ENCODE data around the gene TMA16.
A peak's percentile ranks its signal among the peaks of the same experiment; 100 is the strongest.
"Not testable (repeated sequence)": the region's sequence is repeated elsewhere in the genome, so short reads cannot be mapped to it uniquely, and the experiment has no call there.

The TMA16 gene

DNA sequence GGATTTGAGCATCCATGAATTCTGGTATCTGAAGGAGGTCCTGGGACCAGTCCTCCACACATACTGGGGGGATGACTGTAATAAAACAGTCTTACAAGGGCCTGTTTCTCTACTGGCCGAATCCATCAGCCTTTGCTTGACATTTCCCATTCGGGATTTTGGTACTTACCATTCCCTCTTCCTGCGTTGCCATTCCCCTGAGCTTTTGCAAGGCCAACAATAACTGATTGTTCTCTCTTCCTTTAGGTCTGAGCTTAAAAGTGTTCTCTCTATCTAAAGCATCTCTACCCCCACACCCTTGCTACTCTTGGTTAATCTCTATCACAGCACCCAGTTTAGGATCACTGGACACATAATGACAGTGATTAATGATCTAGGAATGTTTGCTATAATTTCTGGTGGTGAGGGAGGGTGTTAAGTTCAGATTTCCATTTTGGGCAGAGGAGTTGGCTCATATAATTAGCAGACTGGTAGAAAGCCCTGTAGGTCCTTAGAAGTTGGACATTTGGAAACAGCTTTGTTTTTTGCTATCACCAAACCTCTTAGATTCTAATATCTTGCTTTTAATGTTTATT is 29.4 kb downstream of the TMA16 start:
- DNase-seq: no peak

DNA sequence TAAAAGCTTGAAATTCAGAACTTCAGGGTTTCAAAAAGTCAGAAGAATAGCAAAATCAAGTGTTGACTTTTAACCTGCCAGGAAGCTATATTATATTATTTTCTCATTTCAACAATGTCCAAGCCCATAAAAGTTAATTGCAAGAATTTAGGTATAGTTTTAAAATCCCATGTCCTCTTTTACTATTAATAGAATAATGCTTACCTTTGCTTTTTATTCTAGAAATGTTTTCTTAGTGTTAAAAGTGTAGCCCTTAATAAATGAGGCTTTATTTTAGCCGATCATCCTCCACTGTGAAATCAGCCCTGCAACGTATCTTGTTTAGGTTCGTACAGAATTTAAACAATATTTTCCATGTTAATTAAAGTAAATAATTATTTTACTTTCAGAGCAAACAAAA is 31.5 kb downstream of the TMA16 start:
- DNase-seq: no peak

- DNase-seq: no peak
Measured at GRCh38 chr4:163527172-163527571, 32.7 kb downstream of the TMA16 start.

- no peak for DNase-seq
Measured at GRCh38 chr4:163528653-163529052, 34.2 kb downstream of the TMA16 start.

DNA sequence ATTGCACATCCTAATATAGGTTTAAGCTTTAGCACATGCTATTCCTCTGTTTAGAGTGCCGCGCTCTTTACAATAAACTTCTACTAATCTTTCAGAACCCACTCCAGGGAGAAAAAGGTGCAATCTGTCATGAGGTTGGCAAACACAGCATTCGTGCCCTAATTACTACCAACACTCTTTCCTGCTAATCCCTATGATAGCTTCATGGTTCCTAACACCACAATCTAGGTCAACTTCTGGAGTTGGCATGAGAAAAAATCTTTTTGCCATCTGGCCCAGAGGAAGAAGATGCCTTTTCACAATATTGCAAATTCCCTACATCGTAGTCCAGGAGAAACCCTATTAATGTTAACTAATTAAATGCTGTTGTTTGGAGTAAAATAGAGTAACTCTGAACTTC is 39.6 kb downstream of the TMA16 start:
- DNase-seq: no peak

GRCh38 chr4:163535657-163536056 is 41.2 kb downstream of the TMA16 start:
- no peak for DNase-seq

- DNase-seq: no peak
Measured at GRCh38 chr4:163536091-163536490, 41.6 kb downstream of the TMA16 start.

DNA sequence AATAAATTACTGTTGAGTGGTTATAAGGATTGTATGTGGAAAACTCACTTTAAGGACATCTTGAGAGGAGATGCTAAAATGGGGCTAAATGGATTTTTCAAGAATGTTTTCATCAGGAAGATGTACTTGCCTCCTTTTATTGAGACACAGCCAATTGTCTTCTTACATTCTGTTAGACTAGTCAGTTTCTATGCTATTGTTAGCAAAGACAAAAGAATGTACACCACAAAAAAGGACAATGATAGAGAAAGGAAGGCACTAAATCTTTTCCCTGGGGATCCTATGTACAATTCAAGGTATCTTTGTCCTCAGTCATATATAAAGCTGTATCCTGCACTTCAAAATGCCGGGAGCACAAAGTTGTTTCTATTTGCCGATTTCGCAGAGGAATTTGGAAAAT is 42.6 kb downstream of the TMA16 start:
- no peak for DNase-seq

GRCh38 chr4:163538820-163539219 is 44.3 kb downstream of the TMA16 start:
- DNase-seq: not testable (repeated sequence)

GRCh38 chr4:163540448-163540847 is 46.0 kb downstream of the TMA16 start:
- DNase-seq: no peak

DNA sequence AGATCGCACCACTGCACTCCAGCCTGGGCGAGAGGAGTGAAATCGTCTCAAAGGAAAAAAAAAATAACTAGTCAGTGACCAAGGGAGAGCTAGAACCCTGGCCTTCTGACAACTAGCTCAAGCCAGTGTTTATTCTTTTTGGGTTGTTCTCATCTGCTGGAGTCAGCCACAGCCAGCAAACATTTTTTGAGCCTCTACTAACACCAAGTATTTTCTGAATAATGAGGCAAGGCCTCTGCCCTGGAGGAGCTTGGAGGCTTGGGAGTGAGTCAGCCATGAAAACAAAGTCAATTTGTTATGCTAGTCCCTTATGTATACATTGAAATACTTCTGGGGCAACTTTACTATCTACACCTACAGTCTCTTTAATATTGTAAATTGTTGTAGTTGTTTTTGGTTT is 46.5 kb downstream of the TMA16 start:
- no peak for DNase-seq

GRCh38 chr4:163542275-163542674 is 47.8 kb downstream of the TMA16 start:
- DNase-seq: no peak

GRCh38 chr4:163544407-163545038 is 50.0 kb downstream of the TMA16 start:
- DNase-seq: peak; percentile 65

DNA sequence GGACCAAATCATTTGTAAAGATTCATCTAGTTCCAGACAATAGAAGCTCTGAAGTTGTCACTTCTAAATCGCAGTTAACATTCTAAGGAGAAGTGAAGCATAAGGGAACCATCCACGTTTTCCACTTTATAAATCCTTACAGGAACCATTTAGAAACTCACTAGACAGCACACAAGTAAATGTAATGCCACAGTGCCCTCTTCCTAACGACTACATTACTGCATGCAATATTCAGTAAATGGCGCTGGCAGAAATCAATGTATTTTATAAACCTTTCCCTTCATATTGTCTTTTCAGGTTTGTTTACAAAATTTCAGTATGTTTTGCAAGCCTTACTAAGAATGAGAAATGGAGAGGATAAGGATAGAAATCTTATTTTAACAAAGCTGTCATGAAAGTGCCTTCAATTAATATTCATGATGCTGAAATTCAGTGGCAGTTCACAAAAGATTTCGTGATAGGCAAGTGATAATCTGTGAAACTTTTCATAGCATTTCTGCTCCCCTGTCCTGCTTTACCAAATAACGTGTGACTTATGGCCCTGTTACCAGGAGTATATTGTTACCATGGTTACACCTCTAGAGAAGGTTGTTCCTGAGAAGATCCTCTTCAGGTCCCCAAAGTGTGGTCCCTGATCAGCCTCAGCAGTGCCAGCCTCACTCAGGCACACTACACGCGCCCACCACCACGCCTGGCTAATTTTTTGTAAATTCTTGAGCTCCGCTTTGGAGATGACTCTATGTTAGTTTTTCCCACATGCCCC is 54.2 kb downstream of the TMA16 start:
- DNase-seq: no peak

DNA sequence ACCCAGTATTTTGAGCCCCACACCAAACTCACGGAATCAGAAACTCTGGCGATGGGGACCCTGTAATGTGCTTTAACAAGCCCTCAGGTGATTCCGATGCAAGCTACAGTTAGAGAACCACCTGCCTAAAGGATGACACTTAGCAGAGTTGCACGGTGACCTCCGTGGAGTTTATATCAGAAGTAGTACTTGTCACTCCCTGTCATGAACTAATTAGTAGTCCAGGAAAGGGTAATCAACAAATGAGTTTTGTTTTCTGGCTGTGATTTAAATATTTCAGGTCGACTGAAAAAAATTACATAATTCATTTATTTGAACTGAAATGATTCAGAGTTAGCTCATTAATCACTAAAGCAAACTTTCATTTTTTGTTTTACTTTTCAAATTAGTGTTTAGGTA is 56.4 kb downstream of the TMA16 start:
- DNase-seq: no peak

- no peak for DNase-seq
Measured at GRCh38 chr4:163553146-163553545, 58.7 kb downstream of the TMA16 start.

DNA sequence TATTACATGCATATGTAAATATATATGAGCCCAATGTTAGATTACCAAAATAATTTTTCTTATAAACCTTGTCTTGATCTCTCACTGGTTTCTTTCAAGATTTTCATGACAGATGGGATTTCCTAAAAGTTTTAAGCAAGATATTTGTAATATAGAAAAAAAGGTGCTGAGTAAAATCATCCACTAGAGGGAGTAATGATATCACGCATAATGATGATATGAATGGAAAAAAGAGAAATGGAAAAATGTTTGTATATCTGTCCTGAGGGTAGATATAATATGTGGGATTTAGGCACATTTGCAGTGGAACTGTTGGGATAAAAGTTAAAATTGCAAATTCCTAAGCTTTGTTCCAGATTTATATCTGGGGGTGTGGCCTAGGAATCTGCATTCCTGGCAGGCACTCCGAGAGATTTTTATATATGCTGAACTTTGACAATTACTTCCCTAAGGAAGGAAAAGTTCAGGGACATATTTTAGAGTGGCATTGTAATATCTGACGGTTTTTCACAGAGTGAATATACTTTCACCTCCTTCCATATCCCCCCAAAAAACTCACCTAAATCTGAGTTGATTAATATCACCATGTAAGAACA is 60.5 kb downstream of the TMA16 start:
- DNase-seq: no peak

DNA sequence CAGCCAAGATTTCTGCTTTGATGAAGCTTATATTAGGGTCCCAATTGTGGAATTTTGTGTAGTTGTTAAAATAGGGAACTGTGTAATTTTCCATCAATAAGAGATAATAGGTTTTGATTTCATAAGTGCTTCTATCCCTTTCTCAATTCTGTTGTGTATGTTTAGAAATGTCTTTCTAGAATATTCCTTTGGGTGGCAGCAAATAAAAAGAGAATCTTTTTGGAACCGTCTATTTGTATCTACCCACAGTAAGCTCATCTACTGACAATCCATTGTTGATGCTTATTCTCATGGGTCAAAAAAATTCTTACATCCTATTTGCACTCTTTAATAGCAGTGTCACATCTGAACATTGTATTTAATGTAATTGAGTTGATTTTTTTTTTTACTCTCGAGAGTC is 61.7 kb downstream of the TMA16 start:
- DNase-seq: no peak

DNA sequence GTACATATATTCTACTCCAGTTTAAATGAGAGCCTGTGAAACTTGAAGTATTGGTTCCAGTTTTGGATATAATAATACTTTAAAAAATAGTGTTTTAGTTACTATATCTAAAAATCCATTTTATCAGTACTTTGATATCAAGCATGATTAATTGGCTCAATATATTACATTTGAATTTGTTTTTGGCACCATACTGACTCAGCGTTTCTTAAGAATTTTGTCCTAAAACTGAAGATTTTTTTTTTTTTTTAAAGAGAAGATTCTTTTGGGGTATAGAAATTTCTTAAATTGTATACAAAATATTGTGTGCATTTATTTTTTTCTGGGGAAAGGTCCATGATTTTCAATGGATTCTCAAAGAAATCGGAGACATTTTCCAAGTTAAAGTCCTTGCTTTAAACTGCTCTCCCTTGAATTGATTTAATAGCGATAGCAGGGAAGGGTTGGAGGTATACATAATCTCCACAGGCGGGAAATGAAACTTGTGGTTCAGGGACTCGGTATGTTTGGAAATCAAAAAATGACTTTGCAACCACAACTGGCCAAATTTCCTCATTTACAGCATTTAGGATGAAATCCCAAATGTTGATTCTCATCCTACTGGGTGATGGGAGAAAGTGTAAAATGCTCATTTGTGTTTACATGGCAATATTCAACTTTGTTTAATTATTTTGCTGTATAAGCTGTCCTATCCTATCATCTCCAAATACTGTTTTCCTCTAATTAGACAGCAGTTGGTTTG is 62.3 kb downstream of the TMA16 start:
- no peak for DNase-seq

GRCh38 chr4:163558539-163559044 is 64.1 kb downstream of the TMA16 start:
- no peak for DNase-seq

DNA sequence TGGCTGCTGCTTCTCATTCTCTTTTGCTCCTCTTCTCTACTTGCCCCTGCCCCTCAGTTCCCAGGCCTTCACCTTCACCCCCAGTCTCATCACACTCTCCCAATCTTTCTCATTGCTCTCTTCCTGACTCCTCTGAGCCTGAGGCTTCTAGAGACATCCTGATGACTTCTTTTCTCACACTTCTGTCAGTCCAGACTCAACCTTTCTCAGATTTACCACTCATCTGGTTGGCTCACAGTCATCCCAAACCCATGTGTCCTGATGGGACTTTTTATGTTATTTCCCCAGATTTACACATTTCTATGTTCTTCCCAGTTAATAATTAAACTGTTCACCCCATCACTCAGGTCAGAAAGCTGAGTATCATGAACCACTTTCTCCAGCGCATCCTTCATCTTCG is 68.0 kb downstream of the TMA16 start:
- no peak for DNase-seq

GRCh38 chr4:163563592-163563991 is 69.1 kb downstream of the TMA16 start:
- DNase-seq: no peak

DNA sequence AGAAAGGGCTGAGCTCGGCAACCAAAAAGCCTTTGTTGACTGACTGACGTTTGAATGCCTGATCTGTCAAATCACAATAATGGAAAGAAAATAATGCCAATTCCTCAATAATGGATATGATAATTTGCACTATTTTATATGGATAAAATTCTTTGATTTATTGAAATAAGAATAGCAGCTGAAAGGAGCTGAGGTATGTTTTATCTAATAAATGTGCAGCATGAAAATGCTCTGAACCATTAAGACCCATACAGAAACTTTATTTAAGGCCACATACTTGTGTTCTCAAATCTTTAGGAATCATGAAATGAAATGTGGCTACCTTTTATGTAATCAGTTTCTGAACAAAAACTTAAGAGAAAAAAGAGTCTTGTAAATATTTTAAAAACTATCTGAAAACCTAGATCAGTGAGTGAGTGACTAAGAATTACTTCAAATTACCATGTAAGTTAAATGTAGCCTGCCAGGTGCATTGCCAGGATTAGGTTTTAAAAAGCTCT is 69.8 kb downstream of the TMA16 start:
- no peak for DNase-seq

Data from activated CD4-positive, CD25-positive, alpha-beta regulatory T cell treated with anti-CD3 and anti-CD28 coated beads, Interleukin-2, amount 50 U/mL, for 72 hours (primary cell).